ENCODE data around the gene UST.

DNA sequence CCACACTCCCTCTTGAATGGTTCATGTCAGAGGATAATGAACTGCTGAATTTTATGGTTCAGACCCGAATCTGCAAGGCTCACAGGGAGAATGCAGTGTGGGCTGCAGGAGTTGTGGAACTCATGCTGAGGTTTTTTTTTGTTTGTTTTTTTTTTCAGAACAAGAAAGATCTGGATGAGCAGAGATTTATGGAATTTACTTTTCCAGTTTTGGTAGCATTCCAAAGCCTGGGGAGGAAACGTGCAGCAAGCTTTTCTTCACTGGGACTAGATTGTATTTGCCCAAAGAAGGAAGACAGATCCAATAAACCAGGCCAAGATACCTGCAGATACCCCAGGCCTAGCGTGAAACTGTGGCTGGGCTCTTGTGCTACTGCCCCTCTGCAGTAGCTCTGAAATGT lies 346.8 kb downstream of the UST start:
- TF ChIP-seq SP1 (IDR thresholded peaks at IDR 0.05) (no peak), FOXA1 (IDR thresholded peaks at IDR 0.05) (no peak), HDGF (IDR thresholded peaks at IDR 0.05; ENCODE audit: borderline replicate concordance) (no peak), TARDBP (IDR thresholded peaks at IDR 0.05) (no peak), FOXK2 (IDR thresholded peaks at IDR 0.05) (no peak), FOXM1 (IDR thresholded peaks at IDR 0.05; ENCODE audit: borderline replicate concordance) (no peak), BHLHE40 (IDR thresholded peaks at IDR 0.05; ENCODE audit: borderline replicate concordance) (no peak), ZNF384 (IDR thresholded peaks at IDR 0.05) (no peak), ARNT (IDR thresholded peaks at IDR 0.05) (no peak), LEF1 (IDR thresholded peaks at IDR 0.05; ENCODE audit: borderline replicate concordance) (no peak), SUZ12 (IDR thresholded peaks at IDR 0.05) (no peak), L3MBTL2 (conservative IDR thresholded peaks at IDR 0.05) (no peak)
- TF ChIP-seq, protein P1, sequence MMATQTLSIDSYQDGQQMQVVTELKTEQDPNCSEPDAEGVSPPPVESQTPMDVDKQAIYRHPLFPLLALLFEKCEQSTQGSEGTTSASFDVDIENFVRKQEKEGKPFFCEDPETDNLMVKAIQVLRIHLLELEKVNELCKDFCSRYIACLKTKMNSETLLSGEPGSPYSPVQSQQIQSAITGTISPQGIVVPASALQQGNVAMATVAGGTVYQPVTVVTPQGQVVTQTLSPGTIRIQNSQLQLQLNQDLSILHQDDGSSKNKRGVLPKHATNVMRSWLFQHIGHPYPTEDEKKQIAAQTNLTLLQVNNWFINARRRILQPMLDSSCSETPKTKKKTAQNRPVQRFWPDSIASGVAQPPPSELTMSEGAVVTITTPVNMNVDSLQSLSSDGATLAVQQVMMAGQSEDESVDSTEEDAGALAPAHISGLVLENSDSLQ (IDR thresholded peaks at IDR 0.05): no peak
